Jurkat, Clone E6-1 (cell line): ENCODE measurements around the gene ENO2.

Experiments used
- DNase-seq: peaks from one replicate; pipeline ENCODE4 v3.0.0-alpha.2; 2011; ENCODE audit warnings: low read depth, low spot score
- H3K4me3 ChIP-seq: 2 replicates; pipeline ENCODE4 v1.5.1; 2011; ENCODE audit warnings: mild to moderate bottlenecking, low read length, control low read depth, moderate library complexity

ENO2 gene

DNA sequence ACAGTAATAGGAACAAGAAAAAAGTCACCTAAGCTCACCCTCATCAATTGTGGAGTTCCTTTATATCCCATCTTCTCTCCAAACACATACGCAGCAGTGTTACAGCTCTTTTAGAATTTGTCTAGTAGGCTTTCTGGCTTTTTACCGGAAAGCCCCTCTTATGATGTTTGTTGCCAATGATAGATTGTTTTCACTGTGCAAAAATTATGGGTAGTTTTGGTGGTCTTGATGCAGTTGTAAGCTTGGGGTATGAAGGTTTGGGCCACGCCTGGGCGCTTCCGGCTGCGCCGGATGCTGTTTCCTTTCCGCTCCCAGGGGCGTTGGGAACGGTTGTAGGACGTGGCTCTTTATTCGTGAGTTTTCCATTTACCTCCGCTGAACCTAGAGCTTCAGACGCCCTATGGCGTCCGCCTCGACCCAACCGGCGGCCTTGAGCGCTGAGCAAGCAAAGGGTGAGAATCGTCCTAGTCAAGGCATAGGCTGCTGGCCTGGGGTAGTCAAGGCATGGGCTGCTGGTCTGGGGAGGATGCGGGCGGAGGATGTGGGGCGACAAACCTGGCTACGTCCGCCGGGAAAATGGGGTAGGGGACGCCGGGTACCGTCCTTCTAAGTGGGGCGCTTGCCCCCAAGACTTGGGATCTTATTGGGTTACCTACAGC lies 29.5 kb downstream of the ENO2 start, which contains the start of the genes C12orf57 and RNU7-1:
Gene C12orf57 (plus strand): TSS at position 301 of the 659 bp plus-strand sequence. CDS start 100 bp downstream, at position 401.
Gene RNU7-1 (plus strand): TSS at position 95 of the 659 bp plus-strand sequence.
- H3K4me3 ChIP-seq: peak within 1 kb of the TSS; percentile 72
- DNase-seq: peak; percentile 98

DNA sequence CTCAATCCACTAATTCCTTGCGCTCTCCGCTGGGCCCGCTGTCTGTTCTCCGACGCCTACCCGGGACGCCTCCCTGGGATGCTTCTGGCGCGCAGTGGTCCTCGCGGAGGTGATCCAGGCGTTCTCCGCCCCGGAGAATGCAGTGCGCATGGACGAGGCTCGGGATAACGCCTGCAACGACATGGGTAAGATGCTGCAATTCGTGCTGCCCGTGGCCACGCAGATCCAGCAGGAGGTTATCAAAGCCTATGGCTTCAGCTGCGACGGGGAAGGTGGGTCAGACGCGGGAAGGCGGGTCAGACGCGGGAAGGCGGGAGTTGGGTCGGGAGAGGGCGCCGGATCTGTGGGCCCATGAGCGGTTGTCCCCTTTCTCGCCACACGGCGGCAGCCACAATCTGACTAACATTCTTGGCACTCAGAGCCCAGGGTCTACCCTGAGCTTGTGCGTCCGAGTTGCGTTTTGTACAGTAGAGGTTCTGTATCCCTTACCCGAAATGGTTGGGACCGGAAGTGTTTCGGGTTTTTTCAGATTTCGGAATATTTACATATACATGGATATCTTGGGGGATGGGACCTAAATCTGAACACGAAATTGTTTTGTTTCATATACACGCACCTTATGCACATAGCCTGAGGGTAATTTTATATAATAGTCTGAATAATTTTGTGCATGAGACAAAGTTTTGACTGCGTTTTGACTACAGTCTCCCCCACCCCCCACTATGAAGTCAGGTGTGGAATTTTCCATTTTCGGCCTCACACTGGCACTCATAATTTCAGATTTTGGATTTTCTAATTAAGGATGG lies 30.2 kb downstream of the ENO2 start:
- peak; percentile 90 for DNase-seq
- peak overlapping the region; percentile 72 for H3K4me3 ChIP-seq

DNA sequence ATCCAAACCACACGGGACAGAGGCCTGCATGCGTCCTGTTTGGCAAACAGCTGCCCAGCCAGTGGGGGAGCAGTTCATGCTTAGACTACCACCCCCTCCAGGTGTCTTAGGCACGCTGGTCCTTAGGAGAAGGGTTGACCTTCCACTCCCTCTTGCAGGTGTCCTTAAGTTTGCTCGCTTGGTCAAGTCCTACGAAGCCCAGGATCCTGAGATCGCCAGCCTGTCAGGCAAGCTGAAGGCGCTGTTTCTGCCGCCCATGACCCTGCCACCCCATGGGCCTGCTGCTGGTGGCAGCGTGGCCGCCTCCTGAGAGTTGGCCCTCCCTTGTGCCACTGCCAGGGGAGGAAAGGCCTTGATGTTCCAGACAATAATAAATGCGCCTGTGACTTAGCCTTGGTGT lies 31.2 kb downstream of the ENO2 start:
- no peak for DNase-seq
- no peak overlapping the region; the same call in 1 of the 2 replicates for H3K4me3 ChIP-seq

DNA sequence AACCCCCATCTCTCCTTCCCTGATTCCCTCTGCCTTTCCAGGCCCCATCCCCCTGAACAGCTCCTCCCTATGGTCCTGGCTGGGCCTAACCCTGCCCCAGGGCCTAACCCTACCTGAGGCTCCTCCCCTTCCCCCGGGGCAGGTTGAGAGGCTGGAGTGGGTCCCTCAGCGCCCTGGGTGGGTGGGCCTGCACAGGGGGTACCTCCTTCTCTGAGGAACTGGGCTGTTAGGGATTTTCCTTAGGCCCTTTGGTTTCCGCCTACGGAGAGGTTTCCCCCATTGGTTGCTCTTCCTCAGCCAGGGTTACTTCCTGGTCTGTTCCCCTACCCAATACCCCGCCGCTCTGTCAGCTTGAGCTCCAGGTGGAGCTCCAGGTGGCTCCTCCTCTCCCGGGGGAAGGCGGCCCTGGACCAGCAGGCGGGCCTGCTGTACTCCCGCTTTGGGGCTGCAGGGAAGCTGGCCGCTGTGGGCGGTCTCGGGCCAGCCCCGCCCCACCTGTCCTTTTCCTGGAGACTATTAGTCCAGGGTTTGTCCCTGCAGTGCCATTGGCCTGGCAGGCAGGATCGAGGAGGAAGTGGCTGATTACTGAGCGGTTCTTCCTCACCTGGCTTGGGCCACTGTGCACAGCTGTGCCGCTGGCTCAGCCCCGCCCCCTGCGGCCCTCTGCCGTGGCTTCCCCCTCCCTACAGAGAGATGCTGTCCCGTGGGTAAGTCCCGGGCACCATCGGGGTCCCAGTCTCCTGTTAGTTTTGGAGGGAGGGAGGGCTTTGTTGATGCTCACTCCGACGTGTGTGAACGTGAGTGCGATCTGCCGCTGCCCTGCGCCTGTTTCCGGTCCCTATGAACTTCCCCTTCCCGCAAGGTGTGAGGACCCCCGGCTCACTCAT lies 31.9 kb downstream of the ENO2 start:
- DNase-seq: no peak
- H3K4me3 ChIP-seq: no peak overlapping the region

DNA sequence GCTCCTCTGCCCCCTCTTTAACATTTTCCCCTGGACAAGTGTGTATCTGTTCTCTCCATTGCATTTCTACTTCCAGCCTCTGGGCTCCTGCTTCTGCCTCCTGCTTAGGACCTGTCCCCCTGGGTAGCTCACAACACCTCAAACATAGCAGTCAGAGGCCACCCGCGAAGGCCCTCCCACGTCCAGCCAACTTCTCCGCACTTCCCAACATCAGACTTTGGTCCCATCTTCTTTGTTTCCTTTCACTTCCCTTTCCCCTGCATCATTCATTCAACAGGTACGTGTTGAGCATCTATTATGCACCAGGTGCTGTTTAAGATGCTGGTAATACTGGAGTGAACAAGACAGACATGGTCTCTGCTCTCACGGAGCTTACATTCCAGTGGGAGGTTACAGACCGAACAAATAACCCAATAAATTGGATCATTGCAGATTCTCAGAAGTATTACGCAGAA lies 32.6 kb downstream of the ENO2 start:
- no peak overlapping the region for H3K4me3 ChIP-seq
- no peak for DNase-seq

DNA sequence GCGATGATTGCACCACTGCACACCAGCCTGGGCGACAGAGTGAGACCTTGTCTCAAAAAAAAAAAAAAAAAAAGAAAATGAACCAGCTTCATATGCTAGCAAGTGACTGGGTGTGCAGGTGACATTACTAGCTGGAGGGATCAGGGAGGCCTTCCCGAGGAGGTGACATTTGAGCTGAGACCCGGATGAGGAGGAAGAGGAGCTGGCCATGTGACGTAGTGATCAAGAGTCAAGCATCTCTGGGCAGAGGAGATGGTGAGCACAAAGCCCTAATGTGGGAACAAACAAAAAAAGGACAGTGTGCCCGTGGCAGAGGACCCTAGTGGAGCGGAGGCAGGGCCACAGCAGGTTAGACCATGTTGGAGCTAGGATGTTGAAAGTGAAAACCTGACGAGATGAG lies 33.2 kb downstream of the ENO2 start:
- DNase-seq: no peak

DNA sequence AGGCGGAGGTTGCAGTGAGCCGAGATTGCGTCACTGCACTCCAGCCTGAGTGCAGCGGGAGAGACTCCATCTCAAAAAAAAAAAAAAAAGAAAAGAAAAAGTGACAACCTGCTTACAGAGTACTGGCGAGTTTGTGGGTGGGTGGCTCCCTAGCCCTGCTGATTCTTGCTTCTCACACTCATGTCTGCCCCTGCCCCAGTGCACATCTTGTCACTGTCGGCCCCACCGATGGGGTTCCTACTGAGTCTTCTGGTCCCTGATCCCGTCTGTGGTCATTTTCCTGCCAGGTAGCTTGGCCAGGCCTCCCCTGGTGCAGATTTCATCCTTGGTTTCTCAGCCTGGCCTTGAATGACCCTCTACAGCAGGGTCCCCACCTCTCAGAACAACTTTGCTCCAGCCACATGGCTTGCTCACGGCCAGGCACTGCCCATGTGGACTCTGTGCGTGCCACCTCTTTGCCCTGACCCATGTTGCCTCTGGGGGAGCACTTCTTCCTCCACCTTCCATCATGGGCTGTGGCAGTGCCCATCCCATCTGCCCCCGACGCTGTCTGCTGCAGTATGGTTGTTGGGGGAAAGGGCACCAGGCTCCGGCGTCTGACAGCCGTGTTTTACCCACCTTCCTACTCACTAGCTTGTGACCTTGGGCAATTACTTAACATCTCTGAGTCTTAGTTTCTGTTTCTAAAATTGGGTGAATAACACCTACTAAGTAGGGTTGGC lies 34.7 kb downstream of the ENO2 start:
- no peak overlapping the region for H3K4me3 ChIP-seq
- no peak for DNase-seq

More for the DNA sequence above, 33.2 kb downstream of the ENO2 start:
- H3K4me3 ChIP-seq: no peak overlapping the region

DNA sequence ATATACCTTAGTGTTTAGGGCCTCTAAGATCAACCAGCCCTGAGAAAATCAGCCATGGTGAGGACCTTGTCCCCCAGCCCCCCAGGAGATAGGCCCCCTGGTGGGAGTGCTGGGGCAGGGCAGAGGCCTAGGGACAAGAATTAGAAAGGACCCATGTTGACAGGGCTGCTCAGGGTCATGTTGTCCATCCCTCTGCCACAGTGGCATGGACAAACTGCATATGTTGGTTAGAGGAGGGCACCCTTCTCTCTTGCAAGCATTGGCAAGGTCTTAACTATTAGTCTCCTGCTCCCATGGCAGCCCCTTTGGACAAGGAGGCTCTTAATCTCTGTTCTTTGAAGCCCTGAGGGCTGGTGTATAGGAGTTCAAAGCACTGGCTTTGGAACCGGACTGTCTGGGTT lies 36.0 kb downstream of the ENO2 start:
- DNase-seq: peak; percentile 64
- H3K4me3 ChIP-seq: peak overlapping the region; percentile 89

DNA sequence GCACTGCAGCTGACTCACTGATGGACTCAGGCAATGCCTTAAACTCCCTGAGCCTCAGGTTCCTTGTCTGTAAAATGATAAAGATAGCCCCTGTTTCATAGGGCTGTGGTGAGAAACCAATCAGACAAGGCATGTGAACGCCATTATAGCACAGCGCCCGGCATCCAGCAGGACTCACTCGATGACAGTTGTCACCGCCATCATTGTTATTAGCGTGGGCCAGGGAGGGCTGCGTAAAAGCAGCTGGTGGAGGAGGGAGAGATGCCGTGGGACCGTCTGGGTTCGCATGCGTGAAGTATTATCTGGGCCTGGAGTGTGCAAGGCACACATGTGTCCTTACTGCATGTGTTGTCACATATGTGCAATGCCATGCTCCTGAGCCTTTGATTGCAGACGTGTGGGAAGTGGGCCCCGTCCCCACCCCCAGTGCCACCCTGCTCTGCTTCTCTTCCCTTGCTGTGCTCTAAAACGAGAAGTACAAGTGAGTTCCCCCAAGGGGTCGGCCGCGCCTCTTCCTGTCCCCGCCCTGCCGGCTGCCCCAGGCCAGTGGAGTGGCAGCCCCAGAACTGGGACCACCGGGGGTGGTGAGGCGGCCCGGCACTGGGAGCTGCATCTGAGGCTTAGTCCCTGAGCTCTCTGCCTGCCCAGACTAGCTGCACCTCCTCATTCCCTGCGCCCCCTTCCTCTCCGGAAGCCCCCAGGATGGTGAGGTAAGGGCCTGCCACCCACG lies 36.6 kb downstream of the ENO2 start, which contains the start of gene PTPN6:
Gene PTPN6 (plus strand): TSS at position 546 of the 730 bp plus-strand sequence. CDS start 157 bp downstream, at position 703.
- peak; percentile 72 for DNase-seq
- peak within 1 kb of the TSS; percentile 89 for H3K4me3 ChIP-seq

DNA sequence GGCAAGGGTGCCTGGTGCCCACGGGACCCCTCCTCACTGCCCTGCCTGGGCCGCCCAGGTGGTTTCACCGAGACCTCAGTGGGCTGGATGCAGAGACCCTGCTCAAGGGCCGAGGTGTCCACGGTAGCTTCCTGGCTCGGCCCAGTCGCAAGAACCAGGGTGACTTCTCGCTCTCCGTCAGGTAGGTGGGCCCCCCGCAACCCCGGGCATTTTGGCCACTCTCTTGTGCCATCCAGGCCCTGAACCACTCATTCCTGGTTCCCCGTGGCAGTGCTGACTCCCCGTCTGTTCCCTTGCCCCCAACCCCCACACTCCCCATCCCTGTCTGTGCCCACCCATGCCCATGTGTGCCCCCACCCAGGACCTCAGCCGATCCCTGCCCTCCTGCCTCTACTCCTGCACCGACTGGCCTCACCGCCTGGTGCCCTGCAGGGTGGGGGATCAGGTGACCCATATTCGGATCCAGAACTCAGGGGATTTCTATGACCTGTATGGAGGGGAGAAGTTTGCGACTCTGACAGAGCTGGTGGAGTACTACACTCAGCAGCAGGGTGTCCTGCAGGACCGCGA lies 37.3 kb downstream of the ENO2 start:
- H3K4me3 ChIP-seq: peak overlapping the region; percentile 89
- no peak for DNase-seq

DNA sequence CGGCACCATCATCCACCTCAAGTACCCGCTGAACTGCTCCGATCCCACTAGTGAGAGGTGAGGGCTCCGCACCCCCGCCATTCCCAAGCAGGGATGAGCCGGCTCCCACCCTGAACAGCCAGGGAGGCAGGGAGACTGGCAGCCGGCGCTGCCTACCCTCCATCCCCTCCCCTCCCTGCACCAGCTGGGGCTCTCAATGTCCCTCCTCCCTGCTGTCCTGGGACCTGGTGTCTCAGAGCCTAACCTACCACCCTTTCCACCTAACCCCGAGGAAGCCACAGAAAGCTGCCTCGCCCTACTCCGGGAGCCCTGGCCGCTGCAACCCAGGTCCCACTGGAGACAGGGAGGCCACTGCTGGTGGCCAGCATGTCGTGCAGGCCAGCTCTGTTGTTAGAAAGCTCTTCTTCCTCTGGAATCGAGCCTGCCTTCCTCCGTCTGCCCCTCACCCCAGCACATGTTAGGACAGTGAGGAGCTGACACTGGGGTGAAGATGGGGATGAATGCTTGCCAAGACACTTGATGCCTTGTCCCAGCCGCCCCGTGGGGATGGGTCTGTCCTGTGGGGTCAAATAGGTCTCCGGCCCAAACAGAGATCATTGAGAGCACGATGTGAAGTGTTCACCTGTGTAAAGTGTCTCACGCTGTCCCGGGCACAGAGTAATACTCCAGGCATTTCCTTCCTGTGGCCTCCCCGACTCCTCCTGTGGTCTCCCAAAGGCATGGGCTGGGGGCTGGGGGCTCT lies 37.9 kb downstream of the ENO2 start:
- H3K4me3 ChIP-seq: peak overlapping the region; percentile 89
- DNase-seq: no peak

DNA sequence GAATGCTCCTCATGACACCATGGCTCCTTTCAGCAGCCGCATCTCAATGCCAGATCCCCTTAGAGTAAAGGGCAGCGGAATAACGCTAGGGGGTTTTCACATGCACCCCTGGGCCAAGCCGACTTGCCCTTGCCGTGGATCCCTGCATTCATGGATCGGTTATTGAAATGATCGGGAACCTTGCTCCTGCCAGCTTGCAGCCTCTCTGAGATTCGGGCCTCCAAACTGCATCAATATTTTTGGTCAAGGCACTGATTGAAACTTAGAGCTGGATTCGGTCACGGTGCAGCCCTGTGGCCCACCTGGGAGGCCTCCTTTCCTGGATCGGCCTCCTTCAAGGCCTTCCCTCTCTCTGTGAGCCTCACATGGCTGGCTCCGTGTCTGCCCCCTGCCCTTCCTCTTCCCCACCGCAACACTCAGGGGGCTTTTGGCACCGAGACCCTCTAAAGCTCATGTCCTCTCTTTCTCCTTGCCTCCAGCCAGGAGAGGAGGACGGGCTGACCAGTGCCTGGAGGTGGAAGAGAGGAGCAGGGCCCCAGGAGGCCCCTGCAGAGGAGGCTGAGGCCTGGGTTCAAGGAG lies 38.6 kb downstream of the ENO2 start:
- H3K4me3 ChIP-seq: peak overlapping the region; percentile 89
- DNase-seq: no peak

DNA sequence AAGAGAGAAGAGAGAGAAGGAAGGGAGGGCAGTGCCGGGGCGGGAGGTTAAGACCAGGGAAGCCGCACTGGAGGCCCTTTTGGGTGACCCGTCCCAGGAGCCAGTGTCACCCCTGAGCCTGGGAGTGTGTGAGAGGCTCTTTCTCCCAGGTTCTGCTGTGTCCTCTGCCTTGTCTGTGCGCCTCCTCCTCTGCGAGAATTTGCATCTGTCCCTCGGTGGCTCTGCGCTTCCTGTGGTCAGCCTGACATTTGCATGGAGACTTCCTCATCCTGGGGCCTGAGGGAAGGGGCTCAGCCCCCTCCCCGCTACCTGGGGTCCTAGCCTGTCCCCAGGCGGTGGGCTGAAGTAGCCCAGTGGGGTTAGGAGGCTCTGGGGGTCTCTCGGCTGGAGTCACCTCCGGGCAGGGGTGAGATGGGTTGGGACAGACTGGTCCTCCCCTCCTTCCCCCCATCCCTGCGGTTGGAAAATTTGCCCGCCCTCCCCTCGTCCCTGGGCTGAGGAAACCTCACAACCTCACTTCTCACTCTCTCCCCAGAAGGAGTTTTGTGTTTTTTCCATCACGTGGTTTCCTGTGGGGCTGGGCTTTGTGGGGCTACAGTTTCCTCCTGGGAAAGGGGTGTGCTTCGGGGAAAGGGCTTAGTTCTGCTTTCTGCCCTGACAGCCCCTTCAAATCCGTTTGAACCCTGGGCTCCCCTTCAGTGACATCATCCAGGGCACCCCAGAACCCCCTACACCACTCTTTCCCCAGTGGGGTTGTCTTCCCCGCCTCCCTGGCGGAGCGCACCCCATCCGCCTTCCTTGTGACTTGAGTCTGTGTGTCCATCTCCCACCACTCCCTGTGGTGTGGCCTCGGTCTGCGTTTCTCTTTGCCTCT lies 39.3 kb downstream of the ENO2 start:
- peak overlapping the region; percentile 89 for H3K4me3 ChIP-seq
- peak; percentile 93 for DNase-seq

DNA sequence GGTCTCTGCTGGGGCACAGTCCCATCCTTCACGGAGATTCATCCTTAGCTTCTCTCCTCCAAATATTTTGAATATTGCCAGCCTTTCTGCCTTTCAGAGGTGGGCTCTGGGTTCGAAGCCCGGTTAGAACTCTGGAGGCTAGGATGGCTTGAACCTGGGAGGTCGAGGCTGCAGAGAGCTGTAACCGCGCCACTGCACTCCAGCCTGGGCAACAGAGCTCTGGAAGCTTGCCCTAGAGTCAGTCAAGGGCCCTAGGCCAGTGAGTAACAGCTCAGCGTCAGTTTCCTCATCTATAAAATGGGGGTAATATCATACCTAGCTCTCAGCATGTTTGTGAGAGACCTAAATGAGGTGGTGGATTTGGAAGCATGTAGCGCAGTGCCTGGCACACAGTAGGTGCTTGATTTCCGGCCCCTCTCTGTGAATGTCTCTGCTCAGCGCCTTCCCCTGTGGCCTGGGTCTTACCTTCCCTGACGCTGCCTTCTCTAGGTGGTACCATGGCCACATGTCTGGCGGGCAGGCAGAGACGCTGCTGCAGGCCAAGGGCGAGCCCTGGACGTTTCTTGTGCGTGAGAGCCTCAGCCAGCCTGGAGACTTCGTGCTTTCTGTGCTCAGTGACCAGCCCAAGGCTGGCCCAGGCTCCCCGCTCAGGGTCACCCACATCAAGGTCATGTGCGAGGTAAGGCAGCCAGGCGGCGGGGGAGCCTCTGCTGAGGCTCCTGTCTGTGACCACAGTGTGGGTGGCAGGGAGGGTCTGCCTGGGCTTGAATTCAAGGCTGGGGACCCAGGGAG lies 40.1 kb downstream of the ENO2 start:
- no peak for DNase-seq
- peak overlapping the region; percentile 89 for H3K4me3 ChIP-seq
